Liver (tissue), 9 donors: ENCODE data around the gene RTBDN. TPM values are rescaled to one million over a fixed set of nuclear protein-coding genes. Genes with fewer than 3 reads are reported as not detected.
A peak's percentile ranks its signal among the peaks of the same experiment; 100 is the strongest.

ENCODE experiments used
- DNase-seq: peaks from one replicate; pipeline ENCODE4 v3.0.0-alpha.2; 2017; ENCODE audit warnings: low spot score
- H3K27ac ChIP-seq, 2 donors: one replicate each; pipeline ENCODE4 v1.7.0; 2013; ENCODE audit warnings: inconsistent platforms in 2 of 2, low read length in 2 of 2, control low read depth in 1 of 2, low read depth in 1 of 2, mild to moderate bottlenecking in 1 of 2
- H3K27me3 ChIP-seq, 4 donors: one replicate each; pipeline versions ENCODE4 v1.6.1 to v1.7.0; 2013; ENCODE audit warnings: low read length in 3 of 4, inconsistent platforms in 1 of 4, mild to moderate bottlenecking in 1 of 4, moderate library complexity in 1 of 4; ENCODE audit not compliant: control insufficient read depth in 4 of 4, insufficient read depth in 4 of 4
- H3K36me3 ChIP-seq, 4 donors: one replicate each; pipeline versions ENCODE4 v1.6.1 to v1.7.0; 2013; ENCODE audit warnings: low read length in 3 of 4, mild to moderate bottlenecking in 3 of 4, low read depth in 1 of 4, moderate library complexity in 1 of 4; ENCODE audit not compliant: control insufficient read depth in 4 of 4, insufficient read depth in 3 of 4
- H3K4me1 ChIP-seq, 4 donors: one replicate each; pipeline versions ENCODE4 v1.6.1 to v1.7.0; 2013; ENCODE audit warnings: low read length in 3 of 4, mild to moderate bottlenecking in 3 of 4, moderate library complexity in 1 of 4; ENCODE audit not compliant: control insufficient read depth in 4 of 4, insufficient read depth in 4 of 4
- H3K4me3 ChIP-seq, 3 donors: one replicate each; pipeline versions ENCODE4 v1.6.1 to v1.7.0; 2013; ENCODE audit warnings: low read length in 3 of 3, control low read depth in 1 of 3, low read depth in 1 of 3, mild to moderate bottlenecking in 1 of 3
- H3K9ac ChIP-seq, 2 donors: one replicate each; pipeline ENCODE4 v1.7.0; 2013; ENCODE audit warnings: low read length in 2 of 2, mild to moderate bottlenecking in 2 of 2, moderate library complexity in 2 of 2, control low read depth in 1 of 2, low read depth in 1 of 2
- H3K9me3 ChIP-seq, 4 donors: one replicate each; pipeline versions ENCODE4 v1.6.1 to v1.7.0; 2013; ENCODE audit warnings: low read length in 3 of 4; ENCODE audit not compliant: control insufficient read depth in 4 of 4
- ATF3 ChIP-seq: IDR thresholded peaks from 2 replicates; pipeline ENCODE4 v1.6.1; 2016; ENCODE audit warnings: antibody characterized with exemption
- CTCF ChIP-seq: fragments of 150-350 bp; IDR thresholded peaks from 2 replicates; pipeline ENCODE4 v1.5.1; 2017; ENCODE audit warnings: improper control_type of control experiment, low read depth, low read length; ENCODE audit not compliant: missing input control
- EGR1 ChIP-seq, 2 donors: IDR thresholded peaks; 2 replicates each; pipeline ENCODE4 v1.6.1; 2016 to 2018; ENCODE audit warnings: antibody characterized with exemption in 2 of 2, low read depth in 2 of 2
- FOXA2 ChIP-seq: IDR thresholded peaks from 2 replicates; pipeline ENCODE4 v1.6.1; 2016; ENCODE audit warnings: antibody characterized with exemption
- GABPA ChIP-seq, 2 donors: IDR thresholded peaks in 1 of 2; conservative IDR thresholded peaks in 1 of 2; 2 replicates each; pipeline ENCODE4 v1.6.1; 2016; ENCODE audit warnings: antibody characterized with exemption in 2 of 2, mild to moderate bottlenecking in 1 of 2, moderate library complexity in 1 of 2
- HNF4A ChIP-seq, 2 donors: conservative IDR thresholded peaks; 2 replicates each; pipeline ENCODE4 v1.6.1; 2016; ENCODE audit warnings: antibody characterized with exemption in 2 of 2, mild to moderate bottlenecking in 2 of 2
- HNF4G ChIP-seq: IDR thresholded peaks from 2 replicates; pipeline ENCODE4 v1.6.1; 2016; ENCODE audit warnings: antibody characterized with exemption
- JUND ChIP-seq, 2 donors: IDR thresholded peaks; 2 replicates each; pipeline ENCODE4 v1.6.1; 2016; ENCODE audit warnings: antibody characterized with exemption in 2 of 2
- MAX ChIP-seq: IDR thresholded peaks from 2 replicates; pipeline ENCODE4 v1.6.1; 2016; ENCODE audit warnings: antibody characterized with exemption
- NR2F2 ChIP-seq: IDR thresholded peaks from 2 replicates; pipeline ENCODE4 v1.6.1; 2016; ENCODE audit warnings: antibody characterized with exemption
- RAD21 ChIP-seq, 2 donors: IDR thresholded peaks; 2 replicates each; pipeline ENCODE4 v1.6.1; 2016; ENCODE audit warnings: antibody characterized with exemption in 2 of 2, mild to moderate bottlenecking in 2 of 2
- RXRA ChIP-seq, 2 donors: IDR thresholded peaks; 2 replicates each; pipeline ENCODE4 v1.6.1; 2017 to 2018; ENCODE audit warnings: antibody characterized with exemption in 2 of 2, mild to moderate bottlenecking in 1 of 2
- SP1 ChIP-seq: IDR thresholded peaks from 2 replicates; pipeline ENCODE4 v1.6.1; 2018; ENCODE audit warnings: antibody characterized with exemption, mild to moderate bottlenecking
- YY1 ChIP-seq: IDR thresholded peaks from 2 replicates; pipeline ENCODE4 v1.6.1; 2016; ENCODE audit warnings: antibody characterized with exemption, mild to moderate bottlenecking
- WGBS: extraction: QIAGEN DNeasy Blood & Tissue Kit; methylation state at CpG from one replicate; pipeline ENCODE4 v1.1.7; 2013; 5-methylcytosine and 5-hydroxymethylcytosine counted together
- polyA plus RNA-seq, 2 donors: library from polyadenylated mRNA; stranded (reverse) in 1 of 2; unstranded in 1 of 2; fragments of 200-250 nt in 1 of 2; fragments of >200 nt in 1 of 2; fragmentation: Nextera tagmentation in 1 of 2; extraction: Ambion mirVana in 1 of 2; gene quantifications; one replicate each; pipeline versions ENCODE4 v1.2.1 to v1.2.3, GENCODE V29; 2013 to 2015
- total RNA-seq, 2 donors: library from RNA; depleted of rRNA; stranded (reverse); fragments of >200 nt; gene quantifications; one replicate each; pipeline ENCODE4 v1.2.3, GENCODE V29; 2014
- TF ChIP-seq, protein P1 (sequence below): IDR thresholded peaks from 2 replicates; pipeline ENCODE4 v1.6.1; 2016; ENCODE audit warnings: antibody characterized with exemption, mild to moderate bottlenecking
- donor health status: healthy.
- donor health status: healthy.
- donor health status: healthy.
- donor health status: healthy.
- donor health status: healthy.

RTBDN gene
- total and polyA plus RNA-seq, 4 donors: not detected

GRCh38 chr19:12784871-12785430, 49.4 kb downstream of the RTBDN start:
- Histone ChIP-seq H3K4me1 (peaks cover 11 to 44% (median 25%) of the 10 kb centered on the region in 4 donors), H3K27ac (peak overlapping the region; percentile 67 to 86), H3K9ac (no peak overlapping the region), H3K36me3 (no peaks in the 10 kb centered on the region), H3K4me3 (no peak overlapping the region), H3K27me3 (no peaks in the 10 kb centered on the region), H3K9me3 (no peaks in the 10 kb centered on the region)
- WGBS: 71% methylated on average over 5 of the region's 5 CpGs
- DNase-seq: peak; percentile 49
- no peak for TF ChIP-seq GABPA (IDR thresholded peaks at IDR 0.05 in 1 of 2, conservative IDR thresholded peaks at IDR 0.05 in 1 of 2)

- Histone ChIP-seq H3K9ac (no peak overlapping the region), H3K4me1 (peaks cover 12 to 45% (median 26%) of the 10 kb centered on the region in 4 donors), H3K27me3 (no peaks in the 10 kb centered on the region), H3K27ac (peak overlapping the region; percentile 67 to 86), H3K9me3 (no peaks in the 10 kb centered on the region), H3K4me3 (no peak overlapping the region), H3K36me3 (no peaks in the 10 kb centered on the region)
- peak; percentile 67 for DNase-seq
- WGBS: 71% methylated on average over 10 of the region's 10 CpGs
- TF ChIP-seq NR2F2: no peak
These were observed 49.9 kb downstream of the RTBDN start for GRCh38 chr19:12784394-12784870.

DNA sequence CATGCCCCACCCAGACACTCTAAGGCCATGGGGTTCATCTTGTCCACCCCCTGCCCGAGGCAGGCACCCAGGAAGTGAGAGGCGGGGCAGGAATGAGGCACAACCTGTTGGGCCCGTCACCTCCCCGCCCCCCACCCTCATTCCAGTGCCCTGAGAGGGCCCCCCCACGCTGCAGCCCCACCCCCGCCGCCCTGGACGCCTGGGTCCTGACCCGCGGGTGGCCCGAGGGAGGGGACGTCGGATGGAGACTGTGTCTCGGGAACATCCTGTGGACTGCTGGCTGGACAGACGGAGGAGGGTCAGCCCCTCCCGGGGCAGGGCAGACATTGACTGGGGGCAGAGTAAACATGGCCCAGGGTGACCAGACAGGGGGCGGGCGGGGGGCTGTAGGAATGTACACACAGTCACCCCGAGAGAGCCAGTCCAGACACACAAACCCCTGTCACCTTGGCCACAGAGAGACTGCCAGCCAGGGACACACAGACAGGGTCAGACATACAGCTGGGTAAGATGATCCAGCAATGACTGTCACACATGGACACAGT, 50.5 kb downstream of the RTBDN start:
- 16% methylated on average over 19 of the region's 19 CpGs for WGBS
- DNase-seq: peak; percentile 64
- peaks cover 17 to 43% (median 23%) of the 10 kb centered on the region in 4 donors for H3K4me1 ChIP-seq

More for the DNA sequence above, 50.5 kb downstream of the RTBDN start:
- Histone ChIP-seq H3K4me3 (no peak overlapping the region), H3K36me3 (no peaks in the 10 kb centered on the region), H3K27ac (peak overlapping the region; percentile 67 to 86), H3K27me3 (no peaks in the 10 kb centered on the region), H3K9me3 (no peaks in the 10 kb centered on the region), H3K9ac (no peak overlapping the region)
- TF ChIP-seq EGR1 (IDR thresholded peaks at IDR 0.05; ENCODE audit: low read depth in 2 of 2) (no peak), HNF4G (no peak), SP1 (no peak), NR2F2 (peak; percentile 82), JUND (IDR thresholded peaks at IDR 0.05) (no peak), GABPA (IDR thresholded peaks at IDR 0.05 in 1 of 2, conservative IDR thresholded peaks at IDR 0.05 in 1 of 2) (no peak), ATF3 (no peak), HNF4A (conservative IDR thresholded peaks at IDR 0.05) (no peak), RAD21 (IDR thresholded peaks at IDR 0.05) (no peak), RXRA (IDR thresholded peaks at IDR 0.05) (peak; percentile 24 to 30), MAX (no peak), FOXA2 (no peak), YY1 (no peak), CTCF (no peak)
- TF ChIP-seq, protein P1, sequence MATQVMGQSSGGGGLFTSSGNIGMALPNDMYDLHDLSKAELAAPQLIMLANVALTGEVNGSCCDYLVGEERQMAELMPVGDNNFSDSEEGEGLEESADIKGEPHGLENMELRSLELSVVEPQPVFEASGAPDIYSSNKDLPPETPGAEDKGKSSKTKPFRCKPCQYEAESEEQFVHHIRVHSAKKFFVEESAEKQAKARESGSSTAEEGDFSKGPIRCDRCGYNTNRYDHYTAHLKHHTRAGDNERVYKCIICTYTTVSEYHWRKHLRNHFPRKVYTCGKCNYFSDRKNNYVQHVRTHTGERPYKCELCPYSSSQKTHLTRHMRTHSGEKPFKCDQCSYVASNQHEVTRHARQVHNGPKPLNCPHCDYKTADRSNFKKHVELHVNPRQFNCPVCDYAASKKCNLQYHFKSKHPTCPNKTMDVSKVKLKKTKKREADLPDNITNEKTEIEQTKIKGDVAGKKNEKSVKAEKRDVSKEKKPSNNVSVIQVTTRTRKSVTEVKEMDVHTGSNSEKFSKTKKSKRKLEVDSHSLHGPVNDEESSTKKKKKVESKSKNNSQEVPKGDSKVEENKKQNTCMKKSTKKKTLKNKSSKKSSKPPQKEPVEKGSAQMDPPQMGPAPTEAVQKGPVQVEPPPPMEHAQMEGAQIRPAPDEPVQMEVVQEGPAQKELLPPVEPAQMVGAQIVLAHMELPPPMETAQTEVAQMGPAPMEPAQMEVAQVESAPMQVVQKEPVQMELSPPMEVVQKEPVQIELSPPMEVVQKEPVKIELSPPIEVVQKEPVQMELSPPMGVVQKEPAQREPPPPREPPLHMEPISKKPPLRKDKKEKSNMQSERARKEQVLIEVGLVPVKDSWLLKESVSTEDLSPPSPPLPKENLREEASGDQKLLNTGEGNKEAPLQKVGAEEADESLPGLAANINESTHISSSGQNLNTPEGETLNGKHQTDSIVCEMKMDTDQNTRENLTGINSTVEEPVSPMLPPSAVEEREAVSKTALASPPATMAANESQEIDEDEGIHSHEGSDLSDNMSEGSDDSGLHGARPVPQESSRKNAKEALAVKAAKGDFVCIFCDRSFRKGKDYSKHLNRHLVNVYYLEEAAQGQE: no peak
